Uterus (tissue), 2 donors: Measurements from ENCODE around the gene FBLN1.

Source experiments
- POLR2A ChIP-seq, 2 donors: fragments of 450-650 bp; IDR thresholded peaks; one replicate each; pipeline ENCODE4 v1.6.1; 2016; ENCODE audit warnings: antibody characterized with exemption in 2 of 2, mild to moderate bottlenecking in 1 of 2, moderate library complexity in 1 of 2
- TF ChIP-seq, protein P1 (sequence below), 4 experiments: fragments of 200-600 bp in 2 of 4; fragments of 450-650 bp in 2 of 4; sonication (generic) in 2 of 4; IDR thresholded peaks; one replicate each; pipeline ENCODE4 v1.5.1; 2016 to 2019; ENCODE audit warnings: antibody characterized with exemption in 4 of 4, mild to moderate bottlenecking in 2 of 4, moderate library complexity in 1 of 4

DNA sequence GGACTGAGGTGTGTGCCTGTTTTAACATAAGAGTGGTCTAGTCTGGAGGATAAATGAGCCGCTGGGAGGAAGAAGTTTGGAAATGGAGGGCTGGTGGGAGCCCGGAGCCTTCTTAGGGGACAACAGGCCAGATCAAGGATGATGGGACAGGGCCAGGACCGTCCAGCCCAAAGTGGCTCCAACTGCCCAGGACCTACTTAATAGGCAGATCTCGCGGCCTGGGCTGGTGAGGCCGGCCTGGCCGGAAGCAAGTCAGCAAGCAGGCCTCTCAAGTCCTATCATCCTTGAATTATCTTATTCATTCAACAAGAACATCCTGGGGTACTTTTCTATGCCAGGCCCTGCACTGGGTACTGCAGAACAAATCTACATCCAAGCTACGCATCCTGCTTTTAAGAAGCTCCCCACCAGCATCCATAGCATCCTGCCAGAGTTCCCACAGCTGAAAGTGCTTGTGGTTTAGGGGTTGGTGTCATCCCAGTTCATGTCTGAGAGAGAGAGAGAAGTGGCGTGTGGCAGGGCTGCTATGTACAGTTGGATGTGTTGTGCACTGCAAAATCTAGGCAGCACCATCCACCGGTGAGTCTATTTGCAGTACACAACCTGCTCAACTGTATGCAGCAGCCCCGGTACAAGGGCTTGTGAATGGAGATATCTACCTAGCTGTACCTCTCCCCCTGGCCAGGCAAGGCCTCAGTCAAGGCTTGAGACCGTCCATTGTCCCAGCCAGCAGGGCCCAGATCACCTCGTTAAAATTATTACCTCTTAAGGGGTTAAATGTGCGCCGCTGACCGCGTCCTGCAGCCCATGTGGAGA lies 82.1 kb downstream of the FBLN1 start:
- TF ChIP-seq, protein P1, sequence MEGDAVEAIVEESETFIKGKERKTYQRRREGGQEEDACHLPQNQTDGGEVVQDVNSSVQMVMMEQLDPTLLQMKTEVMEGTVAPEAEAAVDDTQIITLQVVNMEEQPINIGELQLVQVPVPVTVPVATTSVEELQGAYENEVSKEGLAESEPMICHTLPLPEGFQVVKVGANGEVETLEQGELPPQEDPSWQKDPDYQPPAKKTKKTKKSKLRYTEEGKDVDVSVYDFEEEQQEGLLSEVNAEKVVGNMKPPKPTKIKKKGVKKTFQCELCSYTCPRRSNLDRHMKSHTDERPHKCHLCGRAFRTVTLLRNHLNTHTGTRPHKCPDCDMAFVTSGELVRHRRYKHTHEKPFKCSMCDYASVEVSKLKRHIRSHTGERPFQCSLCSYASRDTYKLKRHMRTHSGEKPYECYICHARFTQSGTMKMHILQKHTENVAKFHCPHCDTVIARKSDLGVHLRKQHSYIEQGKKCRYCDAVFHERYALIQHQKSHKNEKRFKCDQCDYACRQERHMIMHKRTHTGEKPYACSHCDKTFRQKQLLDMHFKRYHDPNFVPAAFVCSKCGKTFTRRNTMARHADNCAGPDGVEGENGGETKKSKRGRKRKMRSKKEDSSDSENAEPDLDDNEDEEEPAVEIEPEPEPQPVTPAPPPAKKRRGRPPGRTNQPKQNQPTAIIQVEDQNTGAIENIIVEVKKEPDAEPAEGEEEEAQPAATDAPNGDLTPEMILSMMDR (IDR thresholded peaks at IDR 0.05): no peak
- TF ChIP-seq POLR2A (IDR thresholded peaks at IDR 0.05): no peak
